HepG2 (cell line): Measurements from ENCODE around the gene RNF114. TPM values are rescaled to one million over a fixed set of nuclear protein-coding genes. Genes with fewer than 3 reads are reported as not detected.

Experiments used
- LCORL ChIP-seq, 2 experiments: fragments of 450-650 bp in 1 of 2; sonication (generic) in 1 of 2; formaldehyde crosslinking in 1 of 2; IDR thresholded peaks; 2 replicates each; pipeline versions ENCODE4 v1.5.0 to v1.6.1; 2017 to 2020; ENCODE audit warnings: antibody characterized with exemption in 1 of 2, missing genetic modification reagents in 1 of 2
- RARA ChIP-seq: IDR thresholded peaks from 2 replicates; pipeline ENCODE4 v1.6.1; 2016; ENCODE audit warnings: missing genetic modification reagents, missing compliant biosample characterization
- SOX13 ChIP-seq, 3 experiments: fragments of 450-650 bp in 1 of 3; sonication (generic) in 1 of 3; formaldehyde crosslinking in 1 of 3; IDR thresholded peaks in 2 of 3; conservative IDR thresholded peaks in 1 of 3; 2 replicates each; pipeline versions ENCODE4 v1.5.0 to v1.6.1; 2016 to 2020; ENCODE audit warnings: antibody characterized with exemption in 1 of 3, mild to moderate bottlenecking in 1 of 3, missing compliant biosample characterization in 1 of 3, missing genetic modification reagents in 1 of 3, moderate library complexity in 1 of 3
- TAF15 ChIP-seq: fragments of 200-400 bp; formaldehyde crosslinking; IDR thresholded peaks from one replicate; pipeline ENCODE4 v1.6.1; 2018; ENCODE audit warnings: mild to moderate bottlenecking, low read depth, low read length; ENCODE audit not compliant: poor library complexity, severe bottlenecking
- TEAD3 ChIP-seq: optimal IDR thresholded peaks from 2 replicates; pipeline ENCODE3; 2016; ENCODE audit warnings: borderline replicate concordance
- ZBTB33 ChIP-seq: sonication (generic); formaldehyde crosslinking; IDR thresholded peaks from 2 replicates; pipeline ENCODE4 v1.4.0; 2020; ENCODE audit warnings: missing genetic modification reagents
- ZMYM3 ChIP-seq: sonication (generic); formaldehyde crosslinking; IDR thresholded peaks from 2 replicates; pipeline ENCODE4 v1.5.1; 2020; ENCODE audit warnings: mild to moderate bottlenecking, missing genetic modification reagents
- ZNF276 ChIP-seq: sonication (generic); formaldehyde crosslinking; IDR thresholded peaks from 2 replicates; pipeline ENCODE4 v1.4.0; 2020; ENCODE audit warnings: mild to moderate bottlenecking, low read depth, missing genetic modification reagents
- ZUFSP ChIP-seq: sonication (generic); formaldehyde crosslinking; IDR thresholded peaks from 2 replicates; pipeline ENCODE4 v1.9.0; 2021; ENCODE audit warnings: missing genetic modification reagents, mild to moderate bottlenecking, borderline replicate concordance
- polyA plus RNA-seq, 8 experiments: library from polyadenylated mRNA; depleted of rRNA in 3 of 8; stranded (reverse) in 7 of 8; unstranded in 1 of 8; fragments of >200 nt; fragmentation: Illumina TruSeq in 4 of 8; extraction: Trizol in 4 of 8; gene quantifications; 2 replicates each; pipeline versions ENCODE4 v1.2.1 to v1.2.3, GENCODE V29; 2011 to 2016; ENCODE audit warnings: low read depth in 4 of 8, missing spikeins in 1 of 8, mixed read lengths in 1 of 8; ENCODE audit not compliant: insufficient read depth in 1 of 8
- total RNA-seq, 5 experiments: library from RNA; depleted of rRNA; stranded (reverse); fragments of >200 nt; fragmentation: Illumina TruSeq; extraction: Trizol; gene quantifications; 2 replicates each; pipeline ENCODE4 v1.2.3, GENCODE V29; 2016; ENCODE audit warnings: low read depth in 1 of 5

Gene RNF114
- total and polyA plus RNA-seq, 2 of the 13 experiments (the other 11 are each of a cell fraction or from before 2014, with no cell fraction given): 119 to 126 TPM

- TF ChIP-seq ZBTB33 (CRISPR knock-in tag) (0 out of 2 replicates have a peak, but pooled peaks have one; percentile 16), LCORL (IDR thresholded peaks at IDR 0.05) (no peak), LCORL (CRISPR knock-in tag; IDR thresholded peaks at IDR 0.05) (no peak), TAF15 (no peak), TEAD3 (peak; percentile 23), SOX13 (IDR thresholded peaks at IDR 0.05) (no peak), SOX13 (CRISPR knock-in tag; conservative IDR thresholded peaks at IDR 0.05 in 1 of 2, IDR thresholded peaks at IDR 0.05 in 1 of 2) (no peak), ZMYM3 (peak; percentile 57; the same call in 1 of the 2 replicates), ZUFSP (CRISPR knock-in tag) (no peak), RARA (CRISPR knock-in tag) (0 out of 2 replicates have a peak, but pooled peaks have one; percentile 25), ZNF276 (no peak)
Measured at GRCh38 chr20:49965781-49966305, 29.6 kb downstream of the RNF114 start (continued).
